Measurements from ENCODE around the gene CHRDL1.

The CHRDL1 gene

GRCh38 chrX:110698696-110699095 lies 96.9 kb downstream of the CHRDL1 start:
- H3F3A ChIP-seq (ENCODE audit: low read depth): no peaks in the 10 kb centered on the region

GRCh38 chrX:110692866-110693265 lies 102.8 kb downstream of the CHRDL1 start:
- Histone ChIP-seq H3K9me2 (replicated peaks; ENCODE audit: low read depth, low read length) (no peaks in the 10 kb centered on the region), H3K4me3 (ENCODE audit: low read length, poor library complexity, severe bottlenecking) (no peak overlapping the region), H3K4me2 (ENCODE audit: low read depth, low read length, poor library complexity, severe bottlenecking) (no peak overlapping the region), H3F3A (ENCODE audit: low read depth) (no peaks in the 10 kb centered on the region), H3K79me2 (ENCODE audit: insufficient read depth, low read length) (no peaks in the 10 kb centered on the region), H3K4me1 (ENCODE audit: insufficient read depth, low read length, poor library complexity, severe bottlenecking) (peaks cover 4% of the 10 kb centered on the region), H3K9ac (ENCODE audit: low read depth, low read length, poor library complexity, severe bottlenecking) (no peak overlapping the region), H3K27me3 (ENCODE audit: insufficient read depth, low read length, poor library complexity, severe bottlenecking) (no peaks in the 10 kb centered on the region), H2AFZ (ENCODE audit: low read length) (no peak overlapping the region), H3K36me3 (ENCODE audit: insufficient read depth, low read length) (no peaks in the 10 kb centered on the region), H3K9me3 (ENCODE audit: insufficient read depth, low read depth, low read length) (no peaks in the 10 kb centered on the region), H4K20me1 (ENCODE audit: insufficient read depth, low read length, poor library complexity, severe bottlenecking) (no peaks in the 10 kb centered on the region)
- TF ChIP-seq EZH2phosphoT487 (IDR thresholded peaks at IDR 0.05; ENCODE audit: borderline replicate concordance) (no peak), CTCF (conservative IDR thresholded peaks at IDR 0.05; ENCODE audit: low read length) (no peak)

More at GRCh38 chrX:110698696-110699095, 96.9 kb downstream of the CHRDL1 start:
- Histone ChIP-seq H3K4me3 (ENCODE audit: low read length, poor library complexity, severe bottlenecking) (no peak overlapping the region), H3K9me2 (replicated peaks; ENCODE audit: low read depth, low read length) (no peaks in the 10 kb centered on the region), H3K4me2 (ENCODE audit: low read depth, low read length, poor library complexity, severe bottlenecking) (no peak overlapping the region), H3K9me3 (ENCODE audit: insufficient read depth, low read depth, low read length) (no peaks in the 10 kb centered on the region), H3K9ac (ENCODE audit: low read depth, low read length, poor library complexity, severe bottlenecking) (no peak overlapping the region), H3K27me3 (ENCODE audit: insufficient read depth, low read length, poor library complexity, severe bottlenecking) (no peaks in the 10 kb centered on the region), H3K4me1 (ENCODE audit: insufficient read depth, low read length, poor library complexity, severe bottlenecking) (peaks cover 8% of the 10 kb centered on the region), H3K79me2 (ENCODE audit: insufficient read depth, low read length) (no peaks in the 10 kb centered on the region), H4K20me1 (ENCODE audit: insufficient read depth, low read length, poor library complexity, severe bottlenecking) (no peaks in the 10 kb centered on the region), H2AFZ (ENCODE audit: low read length) (no peak overlapping the region), H3K36me3 (ENCODE audit: insufficient read depth, low read length) (no peaks in the 10 kb centered on the region)
- no peak for TF ChIP-seq CTCF (conservative IDR thresholded peaks at IDR 0.05; ENCODE audit: low read length)
- TF ChIP-seq EZH2phosphoT487 (IDR thresholded peaks at IDR 0.05; ENCODE audit: borderline replicate concordance): no peak

GRCh38 chrX:110691446-110691845 lies 104.2 kb downstream of the CHRDL1 start:
- Histone ChIP-seq H3K9me3 (ENCODE audit: insufficient read depth, low read depth, low read length) (no peaks in the 10 kb centered on the region), H3K79me2 (ENCODE audit: insufficient read depth, low read length) (no peaks in the 10 kb centered on the region), H2AFZ (ENCODE audit: low read length) (no peak overlapping the region), H3K36me3 (ENCODE audit: insufficient read depth, low read length) (no peaks in the 10 kb centered on the region), H4K20me1 (ENCODE audit: insufficient read depth, low read length, poor library complexity, severe bottlenecking) (no peaks in the 10 kb centered on the region), H3K9me2 (replicated peaks; ENCODE audit: low read depth, low read length) (no peaks in the 10 kb centered on the region), H3F3A (ENCODE audit: low read depth) (no peaks in the 10 kb centered on the region), H3K4me3 (ENCODE audit: low read length, poor library complexity, severe bottlenecking) (no peak overlapping the region), H3K9ac (ENCODE audit: low read depth, low read length, poor library complexity, severe bottlenecking) (no peak overlapping the region), H3K27me3 (ENCODE audit: insufficient read depth, low read length, poor library complexity, severe bottlenecking) (no peaks in the 10 kb centered on the region), H3K4me2 (ENCODE audit: low read depth, low read length, poor library complexity, severe bottlenecking) (no peak overlapping the region), H3K4me1 (ENCODE audit: insufficient read depth, low read length, poor library complexity, severe bottlenecking) (no peaks in the 10 kb centered on the region)
- TF ChIP-seq EZH2phosphoT487 (IDR thresholded peaks at IDR 0.05; ENCODE audit: borderline replicate concordance) (no peak), CTCF (conservative IDR thresholded peaks at IDR 0.05; ENCODE audit: low read length) (no peak)

Measured in Loucy (cell line).